Fibroblast of the conjunctiva (primary cell): ENCODE data around the gene HIPK3.
"Not testable (repeated sequence)": the region's sequence is repeated elsewhere in the genome, so short reads cannot be mapped to it uniquely, and the experiment has no call there.

Experiments
- DNase-seq: peaks from one replicate; pipeline ENCODE4 v3.0.0-alpha.2; 2010; ENCODE audit warnings: low read depth

Gene HIPK3

DNA sequence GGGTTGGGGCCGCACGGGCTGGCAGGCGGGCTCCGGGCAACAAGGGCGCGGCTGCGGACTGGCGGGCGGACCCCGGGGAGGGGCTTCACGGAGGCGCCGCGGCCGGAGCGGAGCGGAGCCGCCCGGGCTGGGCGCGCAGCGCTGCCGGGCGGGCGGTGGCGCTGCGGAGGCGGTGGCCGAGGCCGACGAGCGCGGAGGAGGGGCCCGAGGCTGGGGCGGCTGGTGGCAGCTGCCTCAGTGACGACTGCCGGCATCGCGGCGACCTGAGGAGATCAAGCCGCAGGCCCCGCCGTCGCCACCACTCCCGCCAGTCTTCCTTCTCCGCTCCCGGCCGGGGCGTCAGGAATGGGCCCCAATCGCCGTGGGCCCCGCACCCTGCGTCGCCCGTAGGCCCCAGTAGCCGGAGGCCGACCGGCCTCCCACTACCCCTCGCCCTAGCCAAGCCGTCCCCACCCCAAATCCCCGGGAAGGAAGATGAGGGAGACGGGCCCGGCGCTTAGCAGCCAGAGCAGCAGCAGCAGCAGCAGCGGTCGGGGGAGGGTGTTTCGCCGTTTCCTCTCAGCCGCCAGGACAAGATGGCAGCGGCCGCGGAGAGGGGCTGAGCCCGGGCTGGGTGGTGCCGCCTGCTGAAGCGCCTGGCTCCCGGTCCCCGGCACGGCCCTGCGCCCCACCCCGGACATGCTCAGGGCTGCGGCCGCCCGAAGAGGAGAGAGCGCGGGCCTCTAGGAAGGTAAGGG is at the start of gene HIPK3:
TSS of gene HIPK3 (plus strand) at position 222 of the 737 bp plus-strand sequence.
- peak; percentile 67 for DNase-seq

DNA sequence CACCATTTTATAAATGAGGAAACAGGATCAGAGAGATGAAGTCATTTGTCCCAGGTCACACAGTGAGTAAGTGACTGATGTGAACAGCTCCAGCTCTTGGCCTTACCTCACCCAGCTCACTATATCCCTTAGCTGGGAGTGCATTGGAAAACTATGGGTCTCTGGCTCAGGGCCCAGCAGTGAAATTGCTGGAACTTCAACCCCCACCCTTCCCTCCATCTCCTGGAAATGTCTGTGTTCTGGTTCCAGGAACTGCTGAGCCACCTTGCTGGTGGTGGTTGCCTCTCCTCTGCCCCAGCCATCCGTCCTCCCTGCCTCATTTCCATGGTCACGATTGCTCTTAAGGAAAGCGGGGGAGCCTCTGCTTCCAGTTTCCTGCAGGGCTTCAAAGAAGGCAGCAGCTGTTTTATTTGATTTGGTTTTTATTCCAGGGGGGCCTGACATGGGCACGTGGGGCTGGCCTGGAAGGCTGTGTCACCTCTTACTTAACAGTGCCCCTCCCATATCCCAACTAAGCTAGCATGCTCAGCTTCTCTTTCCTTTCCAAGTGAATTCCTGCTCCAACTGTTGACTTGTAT is 49.7 kb upstream of the HIPK3 start:
- no peak for DNase-seq

DNA sequence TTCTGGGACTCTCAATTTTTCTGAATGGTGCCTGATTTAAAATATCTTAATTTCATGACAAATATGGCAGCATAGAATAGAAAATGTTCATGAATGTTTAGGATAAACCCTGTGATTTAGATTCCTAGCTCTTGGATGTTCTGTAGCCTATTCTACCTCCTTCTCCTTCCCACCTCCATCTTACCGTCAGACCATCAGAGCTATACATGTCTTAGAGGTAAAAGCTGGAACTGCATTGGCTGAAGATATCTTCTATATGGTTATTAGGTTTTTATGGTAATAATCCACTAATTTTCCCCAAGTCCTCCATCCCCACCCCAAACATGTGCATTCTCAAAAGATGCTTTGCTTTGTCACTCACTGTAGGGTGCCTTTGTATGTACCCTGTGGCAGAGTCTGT is 49.0 kb upstream of the HIPK3 start:
- DNase-seq, result no peak

DNA sequence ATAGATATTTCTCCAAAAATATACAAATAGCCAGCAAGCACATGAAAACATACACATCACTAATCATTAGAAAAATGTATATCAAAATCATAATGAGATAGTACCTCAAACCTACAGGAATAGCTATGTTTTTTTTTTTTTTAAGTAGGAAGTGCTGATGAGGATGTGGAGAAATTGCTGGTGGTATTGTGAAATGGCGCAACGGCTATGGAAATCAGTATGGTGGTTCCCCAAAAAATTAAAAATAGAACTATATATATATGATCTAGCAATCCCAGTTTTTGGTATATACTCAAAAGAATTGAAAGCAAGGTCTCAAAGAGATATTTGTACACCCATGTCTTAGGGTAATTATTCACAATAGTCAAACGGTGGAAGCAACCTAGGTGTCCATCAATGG is 46.0 kb upstream of the HIPK3 start:
- DNase-seq, result no peak

DNA sequence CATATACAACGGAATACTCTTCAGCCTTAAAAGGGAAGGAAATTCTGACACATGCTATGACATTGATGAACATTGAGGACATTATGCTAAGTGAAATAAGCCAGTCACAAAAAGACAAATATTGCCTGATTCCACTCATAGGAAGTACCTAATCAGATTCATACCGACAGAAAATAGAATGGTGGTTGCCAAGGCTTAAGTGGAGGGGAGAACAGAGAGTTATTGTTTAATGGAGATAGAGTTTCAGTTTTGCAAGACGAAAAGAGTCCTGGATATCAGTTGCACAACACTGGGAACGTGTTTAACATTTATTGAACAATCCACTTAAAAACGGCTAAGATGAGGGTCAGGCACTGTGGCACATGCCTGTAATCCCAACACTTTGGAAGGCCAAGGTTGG is 45.6 kb upstream of the HIPK3 start:
- DNase-seq, result no peak

DNA sequence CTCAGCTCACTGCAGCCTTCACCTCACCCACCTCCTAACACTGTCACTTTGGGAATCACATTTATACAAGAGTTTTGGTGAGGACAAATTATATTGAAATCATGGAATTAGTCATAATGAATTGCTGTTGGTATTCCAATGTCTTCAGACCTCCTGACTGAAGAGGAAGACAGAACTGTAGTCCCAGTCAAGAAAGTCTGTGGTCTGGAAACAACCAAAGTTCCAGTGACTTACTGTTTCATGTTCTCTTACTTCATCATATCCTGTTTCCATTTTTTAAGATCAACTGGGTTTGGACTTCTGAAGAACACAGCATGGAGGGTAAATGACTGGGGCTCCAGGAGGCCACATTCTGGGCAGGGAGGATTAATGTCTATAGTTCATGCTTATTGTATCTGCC is 43.0 kb upstream of the HIPK3 start:
- DNase-seq, result no peak

DNA sequence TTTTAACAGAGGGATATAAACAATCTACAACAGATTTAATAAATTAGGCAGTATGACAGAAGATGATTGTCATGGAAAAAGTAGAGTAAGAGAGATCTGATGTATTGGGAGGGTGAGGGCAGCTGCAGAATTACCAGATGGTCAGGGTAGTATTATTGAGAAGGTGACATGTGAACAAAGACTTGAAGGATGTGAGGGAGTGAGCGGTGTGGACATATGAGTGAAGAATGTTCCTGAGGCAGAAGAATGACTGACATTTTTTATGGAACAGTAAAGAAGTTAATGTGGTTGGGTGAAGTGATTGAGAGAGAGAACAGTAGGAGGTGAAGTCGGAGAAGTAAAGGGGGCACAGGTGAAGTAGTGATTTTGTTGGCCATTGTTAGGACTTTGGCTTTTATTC is 42.4 kb upstream of the HIPK3 start:
- no peak for DNase-seq

DNA sequence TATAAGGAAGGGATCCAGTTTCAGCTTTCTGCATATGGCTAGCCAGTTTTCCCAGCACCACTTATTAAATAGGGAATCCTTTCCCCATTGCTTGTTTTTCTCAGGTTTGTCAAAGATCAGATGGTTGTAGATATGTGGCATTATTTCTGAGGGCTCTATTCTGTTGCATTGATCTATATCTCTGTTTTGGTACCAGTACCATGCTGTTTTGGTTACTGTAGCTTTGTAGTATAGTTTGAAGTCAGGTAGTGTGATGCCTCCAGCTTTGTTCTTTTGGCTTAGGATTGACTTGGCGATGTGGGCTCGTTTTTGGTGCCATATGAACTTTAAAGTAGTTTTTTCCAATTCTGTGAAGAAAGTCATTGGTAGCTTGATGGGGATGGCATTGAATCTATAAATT is 40.5 kb upstream of the HIPK3 start:
- not testable (repeated sequence) for DNase-seq

DNA sequence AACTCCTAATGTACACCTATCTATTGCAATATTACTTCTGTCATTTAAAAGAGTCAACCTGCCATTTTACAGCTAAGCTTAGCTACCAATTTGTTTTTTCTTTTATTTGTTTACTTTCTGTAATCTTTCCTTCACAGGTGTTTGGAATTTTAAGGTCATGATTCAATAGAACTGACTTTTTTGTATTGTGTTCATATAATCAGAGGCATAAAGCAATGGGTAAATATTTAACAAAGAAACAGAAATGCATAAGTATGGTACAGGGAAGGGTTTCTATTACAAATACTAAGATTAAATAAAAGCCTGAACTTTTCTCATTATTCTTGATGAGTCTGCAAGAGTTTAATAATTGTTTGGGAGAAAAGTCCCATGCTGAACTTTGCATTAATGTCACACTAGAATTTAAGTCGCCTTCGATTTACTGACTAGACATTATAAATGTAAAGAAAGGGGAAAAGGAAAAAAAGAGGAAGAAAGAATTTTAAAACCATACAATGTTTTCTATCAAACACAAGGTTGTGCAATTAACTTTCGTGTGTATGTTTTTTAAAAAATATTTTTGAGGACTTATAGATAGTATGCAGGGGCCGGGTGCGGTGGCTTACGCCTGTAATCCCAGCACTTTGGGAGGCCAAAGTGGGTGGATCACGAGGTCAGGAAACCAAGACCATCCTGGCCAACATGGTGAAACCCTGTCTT is 35.0 kb upstream of the HIPK3 start:
- no peak for DNase-seq

DNA sequence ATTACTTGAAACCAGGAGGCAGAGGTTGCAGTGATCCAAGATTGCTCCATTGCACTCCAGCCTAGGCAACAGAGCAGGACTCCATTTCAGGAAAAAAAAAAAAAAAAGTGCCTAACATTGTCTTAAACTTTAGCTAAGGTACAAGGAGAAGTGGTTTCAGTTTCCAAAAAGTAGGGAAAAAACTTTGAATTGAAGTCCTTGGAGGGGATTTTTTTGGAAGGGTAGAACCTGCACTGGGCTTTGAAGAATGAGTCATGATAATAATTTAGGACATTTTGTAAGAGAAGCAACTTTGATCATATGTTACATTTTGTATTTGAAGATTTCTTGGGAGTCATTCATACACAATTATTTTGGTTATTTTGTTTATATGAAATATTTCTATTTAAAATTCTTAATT is 31.8 kb upstream of the HIPK3 start:
- DNase-seq, result no peak

DNA sequence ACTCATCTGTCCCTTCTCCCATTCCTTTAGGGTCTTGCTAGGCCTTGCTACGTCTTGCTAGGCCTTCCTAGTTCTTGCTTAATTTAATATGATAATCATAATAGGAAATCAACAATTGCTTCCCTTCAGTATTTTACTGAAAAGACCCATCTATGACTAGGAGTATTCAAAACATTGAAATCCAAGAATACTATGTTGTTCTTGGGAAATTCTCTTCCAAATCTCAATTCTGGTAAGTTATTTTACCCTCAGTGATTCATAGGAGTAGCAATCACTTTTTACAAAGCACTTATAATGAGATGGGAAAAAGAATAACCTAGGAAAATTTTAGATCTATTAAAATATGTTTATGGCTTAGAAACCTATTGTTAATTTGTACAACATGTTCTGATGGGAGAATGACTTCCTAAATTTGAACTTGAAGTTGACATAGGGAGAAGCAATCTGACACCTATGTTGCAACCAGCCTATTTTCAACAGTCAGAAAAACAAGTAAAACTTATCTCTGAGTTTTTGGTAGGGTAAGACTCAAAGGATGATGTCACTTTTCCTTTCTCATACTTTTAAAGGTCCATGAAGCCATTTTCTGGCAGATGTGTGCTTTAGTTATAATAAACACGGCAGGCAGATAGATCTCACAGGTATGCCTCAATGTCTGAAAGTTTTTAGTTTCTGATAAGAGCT is 29.5 kb upstream of the HIPK3 start:
- DNase-seq, result peak; percentile 41

DNA sequence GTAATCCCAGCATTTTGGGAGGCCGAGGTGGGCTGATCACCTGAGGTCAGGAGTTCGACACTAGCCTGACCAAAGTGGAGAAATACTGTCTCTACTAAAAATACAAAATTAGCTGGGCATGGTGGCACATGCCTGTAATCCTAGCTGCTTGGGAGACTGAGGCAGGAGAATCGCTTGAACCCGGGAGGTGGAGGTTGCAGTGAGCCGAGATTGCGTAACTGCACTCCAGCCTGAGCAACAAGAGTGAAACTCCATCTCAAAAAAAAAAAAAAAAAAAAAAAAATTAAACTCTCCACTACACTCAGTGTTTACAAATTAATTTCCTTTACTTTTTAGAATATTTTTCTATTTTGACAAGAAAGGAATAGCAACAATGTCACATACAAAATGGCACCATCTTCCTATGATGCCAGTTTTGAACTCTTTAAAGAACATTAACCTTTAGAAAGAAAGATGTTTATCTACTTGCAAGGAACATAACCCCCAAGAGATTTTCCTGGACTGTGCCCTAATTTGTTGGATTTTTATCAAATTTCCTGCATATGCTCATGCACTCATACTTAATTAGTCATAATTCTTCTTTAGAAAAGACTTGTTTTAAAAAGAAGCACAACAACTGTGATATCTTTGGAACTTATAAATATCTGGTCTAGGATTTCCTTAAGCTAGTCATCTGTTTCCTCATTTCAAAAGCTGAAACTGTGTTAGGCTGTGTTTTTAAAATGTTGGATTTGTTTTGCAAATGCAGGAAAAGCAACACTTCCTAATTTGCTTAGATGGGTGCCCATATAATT is 22.6 kb upstream of the HIPK3 start:
- DNase-seq, result no peak

DNA sequence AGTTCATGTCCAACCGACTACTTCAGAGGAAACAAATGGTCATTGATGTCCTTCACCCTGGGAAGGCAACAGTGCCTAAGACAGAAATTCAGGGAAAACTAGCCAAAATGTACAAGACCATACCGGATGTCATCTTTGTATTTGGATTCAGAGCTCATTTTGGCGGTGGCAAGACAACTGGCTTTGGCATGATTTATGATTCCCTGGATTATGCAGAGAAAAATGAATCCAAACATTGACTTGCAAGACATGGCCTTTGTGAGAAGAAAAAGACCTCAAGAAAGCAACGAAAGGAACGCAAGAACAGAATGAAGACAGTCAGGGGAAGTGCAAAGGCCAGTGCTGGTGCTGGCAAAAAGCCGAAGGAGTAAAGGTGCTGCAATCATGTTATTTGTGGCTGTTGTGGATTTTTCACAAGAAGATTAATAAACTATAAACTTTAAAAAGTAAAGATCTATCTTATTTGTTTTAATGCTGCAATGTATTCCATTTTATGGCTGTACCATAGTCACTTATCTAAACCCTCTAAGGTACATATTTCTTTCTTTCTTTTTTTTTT is 20.1 kb upstream of the HIPK3 start:
- no peak for DNase-seq

DNA sequence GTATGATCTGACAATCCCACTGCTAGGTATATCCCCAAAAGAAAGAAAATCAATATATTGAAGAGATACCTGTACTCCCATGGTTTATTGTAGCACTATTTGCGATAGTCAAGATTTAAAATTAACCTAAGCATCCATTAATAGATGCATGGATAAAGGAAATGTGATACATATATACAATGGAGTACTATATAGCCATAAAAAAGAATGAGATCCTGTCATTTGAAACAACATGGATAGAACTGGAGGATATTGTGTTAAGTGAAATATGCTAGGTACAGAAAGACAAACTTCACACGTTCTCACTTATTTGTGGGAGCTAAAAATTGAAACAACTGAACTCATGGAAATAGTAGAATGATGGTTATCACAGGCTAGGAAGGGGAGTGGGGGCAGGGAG is 14.6 kb upstream of the HIPK3 start:
- DNase-seq, result no peak

DNA sequence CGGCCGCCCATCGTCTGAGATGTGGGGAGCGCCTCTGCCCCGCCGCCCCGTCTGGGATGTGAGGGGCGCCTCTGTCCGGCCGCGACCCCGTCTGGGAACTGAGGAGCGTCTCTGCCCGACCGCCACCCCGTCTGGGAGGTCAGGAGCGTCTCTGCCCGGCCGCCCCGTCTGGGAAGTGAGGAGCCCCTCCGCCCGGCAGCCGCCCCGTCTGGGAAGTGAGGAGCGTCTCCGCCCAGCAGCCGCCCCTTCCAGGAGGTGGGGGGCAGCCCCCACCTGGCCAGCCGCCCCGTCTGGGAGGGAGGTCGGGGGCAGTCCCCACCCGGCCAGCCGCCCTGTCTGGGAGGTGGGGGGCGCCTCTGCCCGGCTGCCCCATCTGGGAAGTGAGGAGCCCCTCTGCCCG is 13.5 kb upstream of the HIPK3 start:
- DNase-seq, result not testable (repeated sequence)

DNA sequence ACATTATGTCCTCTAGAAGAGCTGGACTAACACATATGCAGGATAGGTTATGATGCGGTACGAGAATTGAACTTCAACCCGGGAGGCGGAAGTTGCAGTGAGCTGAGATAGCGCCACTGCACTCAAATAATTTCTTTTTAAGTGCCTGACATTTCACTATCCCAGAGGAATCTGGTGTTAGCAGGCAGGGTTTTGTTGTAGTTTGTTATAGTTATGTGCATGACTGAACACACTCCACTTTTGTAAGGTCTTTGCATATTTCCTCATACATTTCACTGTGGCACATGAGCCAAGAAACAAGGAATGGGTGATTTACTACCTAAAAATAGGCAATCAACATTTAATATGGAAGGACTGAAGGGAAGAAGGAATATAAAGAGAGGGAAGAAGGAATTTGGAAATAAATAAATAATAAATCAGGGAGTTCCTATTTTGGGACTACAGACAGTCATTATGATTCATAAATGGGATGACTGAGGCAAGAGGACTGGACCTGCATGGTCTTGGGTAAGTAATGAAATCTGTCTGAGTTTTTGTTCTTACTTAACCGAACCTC is 8.7 kb upstream of the HIPK3 start:
- DNase-seq, result no peak

DNA sequence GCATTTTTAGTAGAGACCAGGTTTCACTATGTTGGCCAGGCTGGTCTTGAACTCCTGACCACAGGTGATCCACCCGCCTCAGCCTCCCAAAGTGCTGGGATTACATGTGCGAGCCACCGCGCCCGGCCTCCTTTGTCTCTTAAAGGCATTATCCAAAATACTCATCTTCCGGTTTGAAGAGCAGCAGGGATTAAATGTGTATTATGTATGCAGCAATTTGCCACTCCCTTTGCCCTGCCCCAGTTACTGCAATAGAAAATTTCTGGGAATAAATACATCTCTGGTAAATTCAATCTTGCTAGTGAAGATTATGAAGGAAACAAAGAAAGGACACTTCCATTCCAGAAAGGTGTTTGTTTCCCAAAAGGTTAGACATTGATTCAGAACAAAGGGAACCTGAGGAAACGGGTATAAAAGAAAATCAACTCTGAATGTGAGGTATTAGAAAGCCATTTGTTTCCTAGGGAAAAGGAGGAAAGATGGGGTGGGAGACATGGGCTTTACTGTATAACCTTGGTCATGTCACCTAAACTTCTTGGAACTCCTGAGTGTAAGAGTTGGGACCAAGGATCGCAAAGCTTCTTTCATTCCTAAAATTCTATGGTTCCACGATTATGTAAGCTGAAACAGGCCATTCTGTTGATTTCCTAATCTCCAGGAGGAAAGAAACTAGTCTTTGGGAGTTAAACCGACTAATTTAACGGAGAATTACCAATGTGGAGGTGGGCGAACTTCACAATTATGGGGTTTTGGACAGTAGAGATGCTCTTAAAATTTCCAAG is 959 bp upstream of the HIPK3 start:
- DNase-seq, result no peak

DNA sequence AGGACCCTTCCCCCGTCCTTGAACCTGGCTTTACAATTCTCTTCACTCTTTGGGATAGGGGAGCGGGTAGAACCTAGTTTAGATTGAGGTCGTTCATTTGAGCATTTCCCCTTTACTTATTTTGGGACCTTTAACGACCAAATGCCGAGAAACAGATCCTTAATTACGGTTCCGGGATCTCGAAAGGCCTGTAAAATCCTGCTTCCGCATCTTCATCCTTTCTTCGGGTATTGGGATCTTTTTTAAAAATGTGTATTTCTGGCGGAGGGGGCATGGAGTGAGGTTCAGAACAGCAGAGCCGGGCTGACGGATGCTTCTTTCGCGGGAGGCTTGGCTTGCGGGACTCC is 395 bp upstream of the HIPK3 start:
- DNase-seq, result no peak

DNA sequence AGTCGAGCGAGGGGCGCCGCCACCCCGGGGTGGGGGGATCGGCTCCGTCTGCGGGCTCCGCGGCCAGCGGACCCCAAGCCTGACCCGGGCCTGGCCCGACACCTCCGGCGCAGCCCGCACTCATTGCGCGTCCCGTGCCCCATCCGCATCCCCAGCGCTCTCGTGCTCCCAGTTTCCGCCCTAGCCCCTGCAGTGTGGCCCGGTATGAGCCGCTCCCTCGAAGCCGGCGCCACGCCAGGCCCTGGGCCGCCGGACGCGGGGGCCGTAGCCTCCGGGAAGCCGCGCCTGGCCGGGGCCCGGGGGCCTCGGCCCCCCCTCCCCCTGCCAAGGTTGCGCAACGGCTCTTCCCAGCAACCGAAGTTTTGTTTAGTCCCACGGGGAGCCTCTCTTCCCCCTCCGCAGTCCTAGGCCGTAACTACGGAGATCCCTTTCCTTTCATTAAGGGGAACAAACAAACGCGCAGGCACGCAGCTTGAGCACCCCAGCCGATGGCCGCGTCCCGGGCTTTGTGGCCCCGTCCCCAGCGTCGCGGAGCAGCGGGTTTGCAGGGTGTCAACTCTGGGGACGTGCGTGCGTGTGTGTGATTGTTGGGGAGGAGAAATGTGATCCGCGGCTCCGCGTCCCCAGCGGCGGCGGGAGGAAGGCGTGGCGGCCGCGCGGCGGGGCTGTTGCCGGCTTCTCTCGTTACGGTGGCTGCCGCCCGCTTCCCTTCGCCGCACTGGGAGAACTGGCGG is 883 bp downstream of the HIPK3 start:
- DNase-seq, result peak; percentile 89

DNA sequence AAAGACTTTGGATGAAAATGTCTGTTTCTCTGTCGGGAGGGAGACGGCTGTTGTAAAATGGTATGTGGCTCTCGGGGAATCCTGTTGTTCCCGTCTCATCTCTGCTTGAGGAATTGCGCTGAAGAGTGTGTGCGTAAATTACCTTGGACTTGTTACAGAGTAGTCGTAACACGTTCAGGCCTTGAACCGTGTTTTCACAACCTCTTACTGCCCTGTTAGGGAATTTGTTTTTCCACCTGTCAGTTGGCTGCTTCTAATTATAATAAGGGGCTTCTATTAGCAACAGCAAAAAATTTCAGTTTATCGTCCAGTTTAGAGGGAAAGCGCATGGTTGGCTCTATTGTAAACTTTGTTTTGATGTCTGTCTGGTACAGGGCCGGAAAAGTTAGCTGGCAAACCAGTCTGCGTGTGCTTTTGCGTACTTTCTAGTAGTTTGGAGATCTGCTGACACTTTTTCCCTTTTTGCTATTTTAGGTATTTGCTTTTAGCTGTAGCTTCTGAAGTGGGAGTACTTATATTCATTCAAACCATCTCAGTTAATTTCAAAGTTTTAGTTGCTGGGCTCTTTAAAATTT is 1.5 kb downstream of the HIPK3 start:
- peak; percentile 44 for DNase-seq
